SKM-1 treated with dmso at 0.1 percent for 144 hours (cell line): ENCODE results near the gene THAP4.

Experiments used
- DNase-seq: peaks from one replicate; lab custom pipeline; 2025; ENCODE audit not compliant: unreplicated experiment; lab: John Stamatoyannopoulos, UW

THAP4 gene

GRCh38 chr2:241565411-241565810, 71.5 kb downstream of the THAP4 start:
- DNase-seq = no peak

- DNase-seq = no peak
Measured at GRCh38 chr2:241564596-241565410, 72.2 kb downstream of the THAP4 start.

GRCh38 chr2:241563981-241564595, 72.9 kb downstream of the THAP4 start:
- no peak for DNase-seq

GRCh38 chr2:241563571-241563980, 73.4 kb downstream of the THAP4 start:
- DNase-seq = no peak

GRCh38 chr2:241563031-241563507, 73.9 kb downstream of the THAP4 start:
- no peak for DNase-seq

GRCh38 chr2:241562269-241562891, 74.6 kb downstream of the THAP4 start:
- DNase-seq = no peak

GRCh38 chr2:241561832-241562231, 75.1 kb downstream of the THAP4 start:
- DNase-seq = no peak

GRCh38 chr2:241560883-241561474, 76.0 kb downstream of the THAP4 start:
- no peak for DNase-seq

GRCh38 chr2:241560162-241560882, 76.6 kb downstream of the THAP4 start:
- DNase-seq = no peak

- DNase-seq = no peak
Measured at GRCh38 chr2:241559323-241560161, 77.4 kb downstream of the THAP4 start.

- DNase-seq = no peak
Measured at GRCh38 chr2:241558532-241559322, 78.2 kb downstream of the THAP4 start, which contains the start of gene BOK. TSS of gene BOK (plus strand) at chr2:241558745. CDS start at chr2:241559484, 739 bp downstream.

GRCh38 chr2:241556746-241557145, 80.2 kb downstream of the THAP4 start:
- no peak for DNase-seq

- DNase-seq = no peak
Measured at GRCh38 chr2:241555711-241556110, 81.2 kb downstream of the THAP4 start.

GRCh38 chr2:241554610-241555322, 82.2 kb downstream of the THAP4 start:
- DNase-seq = no peak

- no peak for DNase-seq
Measured at GRCh38 chr2:241553981-241554380, 83.0 kb downstream of the THAP4 start.

- DNase-seq = no peak
Measured at GRCh38 chr2:241553512-241553830, 83.5 kb downstream of the THAP4 start.

GRCh38 chr2:241551998-241552737, 84.8 kb downstream of the THAP4 start:
- DNase-seq = no peak

- DNase-seq = no peak
Measured at GRCh38 chr2:241551599-241551997, 85.4 kb downstream of the THAP4 start.
